ENCODE results near the gene GEMIN5. TPM values are rescaled to one million over a fixed set of nuclear protein-coding genes. Genes with fewer than 3 reads are reported as not detected.

Gene GEMIN5
- total and polyA plus RNA-seq, 2 experiments from 2014 or later, result 18.3 to 46.7 TPM

DNA sequence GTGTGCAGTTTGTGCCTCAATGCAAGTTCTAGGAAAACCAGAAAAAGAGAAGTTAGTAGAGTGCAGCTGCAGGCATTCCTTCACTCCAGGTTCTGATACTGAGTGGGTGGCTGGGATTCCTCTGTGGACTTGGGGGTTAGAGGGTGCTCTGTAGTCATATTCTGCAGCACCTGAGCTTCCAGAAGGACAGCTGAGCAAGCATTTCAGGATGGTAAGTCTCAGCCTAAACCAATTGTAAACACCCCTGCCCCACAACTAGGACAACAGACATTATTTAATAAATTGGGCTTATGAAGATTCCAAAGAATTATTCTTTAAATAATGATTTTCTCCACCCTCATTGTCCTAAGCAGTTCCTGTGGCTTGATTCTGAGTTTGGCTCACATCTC, 96.7 kb downstream of the GEMIN5 start (continued):
- TF ChIP-seq ZNF462 (CRISPR knock-in tag; IDR thresholded peaks at IDR 0.05), result no peak

GRCh38 chr5:154840435-154841272, 97.4 kb downstream of the GEMIN5 start:
- Mint-ChIP-seq H3K9me3 (no peaks in the 10 kb centered on the region), H3K4me1 (no peaks in the 10 kb centered on the region), H3K27ac (no peak overlapping the region), H3K36me3 (ENCODE audit: low read depth) (no peaks in the 10 kb centered on the region), H3K27me3 (ENCODE audit: insufficient read depth, low read depth, poor library complexity) (no peaks in the 10 kb centered on the region), H3K4me3 (no peak overlapping the region)
- H3K4me3 ChIP-seq, result no peak overlapping the region
- H3K36me3 ChIP-seq (ENCODE audit: insufficient read depth), result no peaks in the 10 kb centered on the region
- H3K27me3 ChIP-seq (ENCODE audit: insufficient read depth), result no peaks in the 10 kb centered on the region
- H3F3A ChIP-seq (replicated peaks; ENCODE audit: low read depth), result no peaks in the 10 kb centered on the region
- no peak for ATAC-seq
- H3K9me2 ChIP-seq (ENCODE audit: insufficient read depth), result no peaks in the 10 kb centered on the region
- no peaks in the 10 kb centered on the region for H4K20me1 ChIP-seq (replicated peaks; ENCODE audit: insufficient read depth)
- H3K27ac ChIP-seq (ENCODE audit: low read depth), result no peak overlapping the region
- DNase-seq (ENCODE audit: low spot score), result no peak
- H3K79me2 ChIP-seq (replicated peaks; ENCODE audit: insufficient read depth), result no peaks in the 10 kb centered on the region
- TF ChIP-seq STAT1 (IDR thresholded peaks at IDR 0.05; ENCODE audit: unreplicated experiment), result no peak
- no peak for TF ChIP-seq JUNB (IDR thresholded peaks at IDR 0.05; ENCODE audit: unreplicated experiment)
- TF ChIP-seq, protein P1, sequence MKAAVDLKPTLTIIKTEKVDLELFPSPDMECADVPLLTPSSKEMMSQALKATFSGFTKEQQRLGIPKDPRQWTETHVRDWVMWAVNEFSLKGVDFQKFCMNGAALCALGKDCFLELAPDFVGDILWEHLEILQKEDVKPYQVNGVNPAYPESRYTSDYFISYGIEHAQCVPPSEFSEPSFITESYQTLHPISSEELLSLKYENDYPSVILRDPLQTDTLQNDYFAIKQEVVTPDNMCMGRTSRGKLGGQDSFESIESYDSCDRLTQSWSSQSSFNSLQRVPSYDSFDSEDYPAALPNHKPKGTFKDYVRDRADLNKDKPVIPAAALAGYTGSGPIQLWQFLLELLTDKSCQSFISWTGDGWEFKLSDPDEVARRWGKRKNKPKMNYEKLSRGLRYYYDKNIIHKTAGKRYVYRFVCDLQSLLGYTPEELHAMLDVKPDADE (IDR thresholded peaks at IDR 0.05), result no peak
- TF ChIP-seq POLR2AphosphoS5 (IDR thresholded peaks at IDR 0.05; ENCODE audit: low read depth), result no peak
- H3K4me1 ChIP-seq (ENCODE audit: insufficient read depth), result no peaks in the 10 kb centered on the region
- H2AFZ ChIP-seq, result no peak overlapping the region
- H3K4me2 ChIP-seq, result no peak overlapping the region

Other genes with a start within 250 kb of the GEMIN5 start
- 267 and 302 TPM in 2 replicates for gene LARP1, start 182.8 kb downstream of the GEMIN5 start, total RNA-seq (2014; rRNA removed; shearing (Covaris generic))
- gene LARP1, start 182.8 kb downstream of the GEMIN5 start, polyA plus RNA-seq (2016; fragmentation: Nextera tagmentation; extraction: Ambion mirVana), result 133 and 153 TPM in 2 replicates
- 1.8 and 4.6 TPM in 2 replicates for gene FAXDC2, start 87.6 kb downstream of the GEMIN5 start, total RNA-seq (2014; rRNA removed; shearing (Covaris generic))
- gene FAXDC2, start 87.6 kb downstream of the GEMIN5 start, polyA plus RNA-seq (2016; fragmentation: Nextera tagmentation; extraction: Ambion mirVana), result 2.5 and 4.0 TPM in 2 replicates
- 77.7 and 78.3 TPM in 2 replicates for gene CNOT8, start 79.6 kb downstream of the GEMIN5 start, total RNA-seq (2014; rRNA removed; shearing (Covaris generic))
- 26.9 and 31.2 TPM in 2 replicates for gene CNOT8, start 79.6 kb downstream of the GEMIN5 start, polyA plus RNA-seq (2016; fragmentation: Nextera tagmentation; extraction: Ambion mirVana)
- 26.1 and 32.1 TPM in 2 replicates for gene MRPL22, start 2.9 kb upstream of the GEMIN5 start, total RNA-seq (2014; rRNA removed; shearing (Covaris generic))
- 256 and 260 TPM in 2 replicates for gene MRPL22, start 2.9 kb upstream of the GEMIN5 start, polyA plus RNA-seq (2016; fragmentation: Nextera tagmentation; extraction: Ambion mirVana)
- gene KIF4B, start 75.5 kb upstream of the GEMIN5 start, total RNA-seq (2014; rRNA removed; shearing (Covaris generic)), result 0.04 TPM in 1 of 2 replicates, not detected in the other
- 0.07 TPM in 1 of 2 replicates, not detected in the other for gene KIF4B, start 75.5 kb upstream of the GEMIN5 start, polyA plus RNA-seq (2016; fragmentation: Nextera tagmentation; extraction: Ambion mirVana)

Measured in GM23338 (cell line).